GM12878 (cell line): ENCODE results near the gene HSBP1. TPM values are rescaled to one million over a fixed set of nuclear protein-coding genes. Genes with fewer than 3 reads are reported as not detected.

Experiments used
- ATAC-seq: fragments of 200-7000 bp; cut with Tn5 transposase; 3 replicates; pipeline ENCODE4 v1.9.1; 2020; ENCODE audit warnings: mild to moderate bottlenecking, moderate library complexity
- BruUV-seq: library from RNA; stranded (reverse); fragments of 400-500 nt; replicated peaks from 2 replicates; lab custom pipeline; 2021; lab: Mats Ljungman, UMichigan
- CTCF ChIA-PET: fragments of 300-600 bp; sonication (Branson Sonifier 250); formaldehyde crosslinking; extraction: SDS; loops from one replicate; lab custom pipeline; 2021; ENCODE audit warnings: inconsistent platforms; lab: Yijun Ruan, JAX
- POLR2A ChIA-PET: fragments of 350-600 bp; formaldehyde crosslinking; extraction: SDS; loops from one replicate; lab custom pipeline; 2021; ENCODE audit warnings: inconsistent platforms; lab: Charles Lee
- RAD21 ChIA-PET: fragments of 300-600 bp; sonication (Branson Sonifier 250); formaldehyde crosslinking; loops from one replicate; lab custom pipeline; 2023; ENCODE audit warnings: antibody characterized with exemption; ENCODE audit not compliant: unreplicated experiment; lab: Charles Lee
- SMC1A ChIA-PET: fragments of 300-600 bp; sonication (Branson Sonifier 250); formaldehyde crosslinking; loops from one replicate; lab custom pipeline; 2023; ENCODE audit not compliant: unreplicated experiment, uncharacterized antibody; lab: Charles Lee
- DNase-seq: peaks from one replicate; pipeline ENCODE4 v3.0.0-alpha.2; 2011; ENCODE audit warnings: low read depth, low spot score
- FAIRE-seq: peaks from 3 replicates; lab custom pipeline; 2011; peaks lifted over from hg19 to GRCh38; lab: Jason Lieb, UNC
- H2AFZ ChIP-seq: 2 replicates; pipeline ENCODE4 v1.6.0; 2011; ENCODE audit warnings: low read depth, low read length, control low read depth; ENCODE audit not compliant: control insufficient read depth
- H3K27ac ChIP-seq: 2 replicates; pipeline ENCODE4 v1.5.1; 2011; ENCODE audit warnings: control low read depth; ENCODE audit not compliant: control insufficient read depth, insufficient read depth
- H3K27me3 ChIP-seq, 2 experiments: replicated peaks in 1 of 2; 2 replicates each; pipeline versions ENCODE4 v1.6.0 to v1.6.1; 2011; ENCODE audit warnings: low read length in 1 of 2; ENCODE audit not compliant: control insufficient read depth in 2 of 2, insufficient read depth in 2 of 2
- H3K36me3 ChIP-seq, 2 experiments: 2 replicates each; pipeline ENCODE4 v1.5.1; 2011; ENCODE audit warnings: low read length in 1 of 2; ENCODE audit not compliant: control insufficient read depth in 2 of 2, insufficient read depth in 2 of 2
- H3K4me1 ChIP-seq: 2 replicates; pipeline ENCODE4 v1.6.1; 2011; ENCODE audit warnings: mild to moderate bottlenecking, low read length, moderate library complexity, mixed read lengths; ENCODE audit not compliant: control insufficient read depth, insufficient read depth
- H3K4me2 ChIP-seq: 2 replicates; pipeline ENCODE4 v1.6.0; 2011; ENCODE audit warnings: control low read depth; ENCODE audit not compliant: control insufficient read depth, insufficient read depth
- H3K4me3 ChIP-seq: fragments of 200-600 bp; sonication (generic); 2 replicates; pipeline ENCODE4 v1.5.1; 2016
- H3K79me2 ChIP-seq: 2 replicates; pipeline ENCODE4 v1.6.0; 2011; ENCODE audit warnings: low read length; ENCODE audit not compliant: control insufficient read depth, insufficient read depth
- H3K9ac ChIP-seq: 2 replicates; pipeline ENCODE4 v1.8.0; 2011; ENCODE audit warnings: low read length, control low read depth, mixed read lengths; ENCODE audit not compliant: control insufficient read depth, insufficient read depth
- H3K9me3 ChIP-seq: replicated peaks from 3 replicates; pipeline ENCODE4 v1.5.1; 2011; ENCODE audit warnings: mild to moderate bottlenecking, low read length; ENCODE audit not compliant: control insufficient read depth, insufficient read depth
- H4K20me1 ChIP-seq: 2 replicates; pipeline ENCODE4 v1.6.0; 2011; ENCODE audit not compliant: control insufficient read depth, insufficient read depth
- CHD2 ChIP-seq: IDR thresholded peaks from 2 replicates; pipeline ENCODE4 v1.6.1; 2011; ENCODE audit warnings: low read depth, low read length, improper control_type of control experiment, borderline replicate concordance
- CTCF ChIP-seq, 3 experiments: IDR thresholded peaks in 2 of 3; conservative IDR thresholded peaks in 1 of 3; 2 replicates each; pipeline ENCODE4 v1.5.1; 2011; ENCODE audit warnings: low read depth in 3 of 3, low read length in 3 of 3, mild to moderate bottlenecking in 3 of 3, control low read depth in 2 of 3, moderate library complexity in 2 of 3, inconsistent platforms in 1 of 3, mixed read lengths in 1 of 3; ENCODE audit not compliant: control insufficient read depth in 2 of 3, insufficient read depth in 1 of 3; ENCODE audit errors: extremely low read depth in 1 of 3
- FOS ChIP-seq: IDR thresholded peaks from 3 replicates; pipeline ENCODE4 v1.6.1; 2011; ENCODE audit warnings: borderline replicate concordance; ENCODE audit not compliant: insufficient read length; ENCODE audit errors: extremely low read depth
- IKZF1 ChIP-seq: fragments of 450-650 bp; conservative IDR thresholded peaks from 2 replicates; pipeline ENCODE4 v1.6.1; 2017; ENCODE audit warnings: antibody characterized with exemption, mild to moderate bottlenecking
- MTA3 ChIP-seq: IDR thresholded peaks from 2 replicates; pipeline ENCODE4 v1.6.1; 2012; ENCODE audit warnings: low read length, inconsistent platforms, borderline replicate concordance
- MXI1 ChIP-seq: fragments of 150-350 bp; IDR thresholded peaks from 2 replicates; pipeline ENCODE4 v1.6.1; 2011; ENCODE audit warnings: low read depth, mild to moderate bottlenecking, inconsistent platforms, low read length, improper control_type of control experiment
- PRDM15 ChIP-seq: fragments of 450-650 bp; formaldehyde crosslinking; IDR thresholded peaks from 2 replicates; pipeline ENCODE4 v1.4.0; 2020; ENCODE audit warnings: mild to moderate bottlenecking, moderate library complexity
- TARDBP ChIP-seq: IDR thresholded peaks from 2 replicates; pipeline ENCODE4 v1.6.1; 2016; ENCODE audit warnings: borderline replicate concordance
- TCF12 ChIP-seq: IDR thresholded peaks from 2 replicates; pipeline ENCODE4 v1.6.1; 2011; ENCODE audit warnings: low read depth, mild to moderate bottlenecking, low read length
- WGBS: methylation state at CpG from one replicate; pipeline ENCODE4 v1.1.6; 2016; ENCODE audit warnings: low lambda C conversion rate; ENCODE audit not compliant: insufficient replicate concordance, insufficient coverage; ENCODE audit errors: missing lambda C conversion rate; 5-methylcytosine and 5-hydroxymethylcytosine counted together
- in situ Hi-C: fragments of 300-500 bp; cut with MboI; formaldehyde crosslinking; loops from 9 replicates; pipeline ENCODE4 v1.14.3; 2018; ENCODE audit warnings: mixed read lengths
- intact Hi-C: fragments of 100-400 bp; cut with micrococcal nuclease; formaldehyde crosslinking; loops from one replicate; pipeline ENCODE4 v1.14.2; 2022; ENCODE audit not compliant: unreplicated experiment
- polyA plus RNA-seq, 11 experiments: library from polyadenylated mRNA; depleted of rRNA in 4 of 11; unstranded in 6 of 11; stranded (reverse) in 5 of 11; fragments of >200 nt; fragmentation: Nextera tagmentation in 4 of 11; fragmentation: Illumina TruSeq in 1 of 11; extraction: Ambion mirVana in 4 of 11; extraction: Trizol in 1 of 11; gene quantifications; 1 replicate in 1 of 11; 2 replicates in 10 of 11; pipeline versions ENCODE4 v1.2.1 to v1.2.3, GENCODE V29; 2011 to 2016; ENCODE audit warnings: inconsistent platforms in 2 of 11, missing spikeins in 2 of 11, low read depth in 1 of 11
- total RNA-seq, 4 experiments: library from RNA; depleted of rRNA in 3 of 4; stranded (reverse); fragments of >200 nt in 3 of 4; fragmentation: Illumina TruSeq in 1 of 4; extraction: Trizol in 1 of 4; gene quantifications; 2 replicates each; pipeline versions ENCODE4 v1.2.1 to v1.2.3, GENCODE V29; 2013 to 2021

Gene HSBP1
- total and polyA plus RNA-seq, 10 of the 15 experiments (the other 5 are each of a cell fraction or from before 2014, with no cell fraction given) = 26.6 to 263 (median 95.7) TPM

- TF ChIP-seq PRDM15 (CRISPR knock-in tag) (no peak), CHD2 (no peak), IKZF1 (no peak)
Observed at GRCh38 chr16:83807327-83807709, 460 bp upstream of the HSBP1 start (continued).

- FAIRE-seq = no peak
- H4K20me1 ChIP-seq = peaks cover 3% of the 10 kb centered on the region; the same call in 1 of the 2 replicates
- in situ Hi-C loops = no loop called here
- 18% methylated on average over 11 of the region's 11 CpGs for WGBS
- no peaks in the 10 kb centered on the region for H3K27me3 ChIP-seq
- intact Hi-C loops = no loop called here
- CTCF ChIA-PET = interaction anchor here (0.6 to 1.3 kb wide), 2 partner anchors 14 to 378 kb away, joined by 3 read pairs; partner anchors contain the start of gene TAF1C
- H3K9ac ChIP-seq = peak overlapping the region; percentile 90
- no peak for ATAC-seq
- TF ChIP-seq TARDBP (no peak), CTCF (IDR thresholded peaks at IDR 0.05 in 2 of 3, conservative IDR thresholded peaks at IDR 0.05 in 1 of 3; ENCODE audit: control insufficient read depth in 2 of 3, extremely low read depth in 1 of 3, insufficient read depth in 1 of 3, low read depth in 3 of 3, low read length in 3 of 3) (no peak), FOS (no peak), TCF12 (no peak), MTA3 (no peak), MXI1 (no peak)
- POLR2A ChIA-PET = interaction anchor here (0.5 kb wide), 1 partner anchor 14 kb away, joined by 4 read pairs; no protein-coding TSS in a partner anchor
- BruUV-seq = no TSS peak
- H3K4me1 ChIP-seq = peaks cover 8% of the 10 kb centered on the region; the same call in 1 of the 2 replicates
- peaks cover 19% of the 10 kb centered on the region for H3K79me2 ChIP-seq
- peaks cover 0 to 11% of the 10 kb centered on the region in 2 experiments; a peak in 1 of 4 replicates for H3K36me3 ChIP-seq
- H2AFZ ChIP-seq = peak overlapping the region; percentile 97
- no peaks in the 10 kb centered on the region for H3K9me3 ChIP-seq
- H3K4me3 ChIP-seq = peak overlapping the region; percentile 96
- H3K4me2 ChIP-seq = peak overlapping the region; percentile 90
- SMC1A ChIA-PET = interaction anchor here (1.3 kb wide), 1 partner anchor 16 kb away, joined by 3 read pairs; no protein-coding TSS in a partner anchor
- peak overlapping the region; percentile 76 for H3K27ac ChIP-seq
- no peak for DNase-seq
- RAD21 ChIA-PET = no interaction called here
Observed at GRCh38 chr16:83808573-83809014, 816 bp downstream of the HSBP1 start.
